Measurements from ENCODE around the gene MUC5AC. TPM values are rescaled to one million over a fixed set of nuclear protein-coding genes. Genes with fewer than 3 reads are reported as not detected.

The MUC5AC gene
- total and polyA plus RNA-seq, 2 donors (not counting 1 experiment from before 2014, with no cell fraction given), result not detected

- Histone ChIP-seq H3K4me1 (ENCODE audit: control insufficient read depth, extremely low read depth, insufficient read depth, low read length) (no peaks in the 10 kb centered on the region), H4K20me1 (ENCODE audit: control insufficient read depth, extremely low read depth, insufficient read depth, low read length) (no peaks in the 10 kb centered on the region), H2AFZ (ENCODE audit: low read length) (no peak overlapping the region), H3K27me3 (ENCODE audit: control insufficient read depth, insufficient read depth, low read length) (no peaks in the 10 kb centered on the region), H3K4me3 (replicated peaks in 1 of 4; ENCODE audit: control extremely low read depth in 1 of 4, insufficient read depth in 1 of 4, low read depth in 3 of 4, low read length in 4 of 4) (no peak overlapping the region), H3K9ac (ENCODE audit: insufficient read depth, low read length) (no peak overlapping the region), H3K79me2 (ENCODE audit: control insufficient read depth, insufficient read depth, low read length) (no peaks in the 10 kb centered on the region), H3K27ac (ENCODE audit: insufficient read depth, low read length) (no peak overlapping the region), H3K4me2 (ENCODE audit: extremely low read depth, insufficient read depth, low read length) (no peak overlapping the region), H3K36me3 (ENCODE audit: control insufficient read depth, insufficient read depth, low read length) (no peaks in the 10 kb centered on the region), H3K9me3 (ENCODE audit: control insufficient read depth, insufficient read depth, low read depth, low read length) (no peaks in the 10 kb centered on the region)
- TF ChIP-seq EZH2 (IDR thresholded peaks at IDR 0.05; ENCODE audit: low read length, missing control alignments), result no peak
- TF ChIP-seq CTCF (conservative IDR thresholded peaks at IDR 0.05 in 1 of 2, IDR thresholded peaks at IDR 0.05 in 1 of 2; ENCODE audit: low read depth in 1 of 2, low read length in 2 of 2), result no peak
- DNase-seq (ENCODE audit: low read depth in 2 of 2), result no peak
Observed at GRCh38 chr11:1219446-1219833, 61.7 kb downstream of the MUC5AC start.

- H3K27ac ChIP-seq (ENCODE audit: insufficient read depth, low read length), result no peak overlapping the region
- no peak overlapping the region for H3K4me2 ChIP-seq (ENCODE audit: extremely low read depth, insufficient read depth, low read length)
- no peaks in the 10 kb centered on the region for H3K9me3 ChIP-seq (ENCODE audit: control insufficient read depth, insufficient read depth, low read depth, low read length)
- no peaks in the 10 kb centered on the region for H3K27me3 ChIP-seq (ENCODE audit: control insufficient read depth, insufficient read depth, low read length)
- H3K36me3 ChIP-seq (ENCODE audit: control insufficient read depth, insufficient read depth, low read length), result no peaks in the 10 kb centered on the region
- no peaks in the 10 kb centered on the region for H3K4me1 ChIP-seq (ENCODE audit: control insufficient read depth, extremely low read depth, insufficient read depth, low read length)
- no peak for DNase-seq (ENCODE audit: low read depth in 2 of 2)
- no peak for TF ChIP-seq EZH2 (IDR thresholded peaks at IDR 0.05; ENCODE audit: low read length, missing control alignments)
- no peak for TF ChIP-seq CTCF (conservative IDR thresholded peaks at IDR 0.05 in 1 of 2, IDR thresholded peaks at IDR 0.05 in 1 of 2; ENCODE audit: low read depth in 1 of 2, low read length in 2 of 2)
- no peaks in the 10 kb centered on the region for H4K20me1 ChIP-seq (ENCODE audit: control insufficient read depth, extremely low read depth, insufficient read depth, low read length)
- H3K79me2 ChIP-seq (ENCODE audit: control insufficient read depth, insufficient read depth, low read length), result no peaks in the 10 kb centered on the region
- no peak overlapping the region for H3K9ac ChIP-seq (ENCODE audit: insufficient read depth, low read length)
- H3K4me3 ChIP-seq (replicated peaks in 1 of 4; ENCODE audit: control extremely low read depth in 1 of 4, insufficient read depth in 1 of 4, low read depth in 3 of 4, low read length in 4 of 4), result no peak overlapping the region
- H2AFZ ChIP-seq (ENCODE audit: low read length), result no peak overlapping the region
Observed at GRCh38 chr11:1219834-1220815, 62.4 kb downstream of the MUC5AC start.

- TF ChIP-seq CTCF (conservative IDR thresholded peaks at IDR 0.05 in 1 of 2, IDR thresholded peaks at IDR 0.05 in 1 of 2; ENCODE audit: low read depth in 1 of 2, low read length in 2 of 2), result no peak
- TF ChIP-seq EZH2 (IDR thresholded peaks at IDR 0.05; ENCODE audit: low read length, missing control alignments), result no peak
- H3K27me3 ChIP-seq (ENCODE audit: control insufficient read depth, insufficient read depth, low read length), result no peaks in the 10 kb centered on the region
- DNase-seq (ENCODE audit: low read depth in 2 of 2), result no peak
Observed at GRCh38 chr11:1220941-1221721, 63.4 kb downstream of the MUC5AC start.

More at GRCh38 chr11:1220941-1221721, 63.4 kb downstream of the MUC5AC start:
- H3K4me3 ChIP-seq (replicated peaks in 1 of 4; ENCODE audit: control extremely low read depth in 1 of 4, insufficient read depth in 1 of 4, low read depth in 3 of 4, low read length in 4 of 4), result no peak overlapping the region
- H3K4me2 ChIP-seq (ENCODE audit: extremely low read depth, insufficient read depth, low read length), result no peak overlapping the region
- H3K27ac ChIP-seq (ENCODE audit: insufficient read depth, low read length), result no peak overlapping the region
- H3K79me2 ChIP-seq (ENCODE audit: control insufficient read depth, insufficient read depth, low read length), result no peaks in the 10 kb centered on the region
- no peaks in the 10 kb centered on the region for H4K20me1 ChIP-seq (ENCODE audit: control insufficient read depth, extremely low read depth, insufficient read depth, low read length)
- no peaks in the 10 kb centered on the region for H3K4me1 ChIP-seq (ENCODE audit: control insufficient read depth, extremely low read depth, insufficient read depth, low read length)
- no peak overlapping the region for H2AFZ ChIP-seq (ENCODE audit: low read length)
- no peaks in the 10 kb centered on the region for H3K36me3 ChIP-seq (ENCODE audit: control insufficient read depth, insufficient read depth, low read length)
- no peak overlapping the region for H3K9ac ChIP-seq (ENCODE audit: insufficient read depth, low read length)
- no peaks in the 10 kb centered on the region for H3K9me3 ChIP-seq (ENCODE audit: control insufficient read depth, insufficient read depth, low read depth, low read length)
